ENCODE results near the gene ACSM4. TPM values are rescaled to one million over a fixed set of nuclear protein-coding genes. Genes with fewer than 3 reads are reported as not detected.

ACSM4 gene
- total and polyA plus RNA-seq, 9 of the 15 experiments (the other 6 are each of a cell fraction or from before 2014, with no cell fraction given), result not detected

DNA sequence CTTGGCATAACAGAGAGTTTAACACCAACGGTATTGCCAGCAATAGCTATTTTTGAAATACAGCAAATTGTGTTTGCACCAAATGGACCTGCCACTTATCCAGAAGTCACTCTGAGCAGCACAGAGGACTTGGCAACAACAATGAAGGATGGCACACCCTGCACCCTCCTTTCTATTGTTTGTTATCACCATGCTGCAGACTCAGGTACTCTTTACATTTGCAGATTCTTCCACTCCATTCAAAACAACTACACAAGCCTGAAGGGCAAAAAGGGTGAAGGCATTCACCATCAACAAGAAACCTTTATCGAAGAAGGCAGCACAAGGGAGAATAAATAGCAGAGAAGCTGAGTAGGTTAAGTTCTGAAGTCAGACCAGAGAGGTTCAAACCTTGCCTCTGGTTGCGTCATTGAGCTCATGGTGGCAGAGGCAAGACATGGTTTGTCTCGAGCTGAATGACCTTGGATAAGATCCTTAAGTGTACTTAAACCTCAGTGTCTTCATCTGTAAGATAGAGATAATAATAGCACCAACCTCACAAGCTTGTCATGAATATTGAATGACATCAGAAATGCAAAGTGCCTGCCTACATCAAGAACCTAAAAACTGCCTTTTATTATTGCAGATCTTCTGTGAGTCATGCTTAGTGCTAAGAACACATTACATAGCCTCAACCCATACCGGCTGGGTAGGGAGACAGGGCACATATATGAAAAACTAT lies 1.4 kb upstream of the ACSM4 start (continued):
- TF ChIP-seq, protein P1, sequence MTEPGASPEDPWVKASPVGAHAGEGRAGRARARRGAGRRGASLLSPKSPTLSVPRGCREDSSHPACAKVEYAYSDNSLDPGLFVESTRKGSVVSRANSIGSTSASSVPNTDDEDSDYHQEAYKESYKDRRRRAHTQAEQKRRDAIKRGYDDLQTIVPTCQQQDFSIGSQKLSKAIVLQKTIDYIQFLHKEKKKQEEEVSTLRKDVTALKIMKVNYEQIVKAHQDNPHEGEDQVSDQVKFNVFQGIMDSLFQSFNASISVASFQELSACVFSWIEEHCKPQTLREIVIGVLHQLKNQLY (CRISPR knock-in tag; conservative IDR thresholded peaks at IDR 0.05), result no peak
- no peak for TF ChIP-seq CCNT2 (IDR thresholded peaks at IDR 0.05; ENCODE audit: borderline replicate concordance, extremely low read depth, insufficient read length, low read depth, low read length)
- no peak for TF ChIP-seq HLTF (IDR thresholded peaks at IDR 0.05)
- no peak for TF ChIP-seq KDM2B (CRISPR knock-in tag; IDR thresholded peaks at IDR 0.05)
- TF ChIP-seq SRSF7 (optimal IDR thresholded peaks at IDR 0.05; ENCODE audit: low read depth, low read length), result no peak
- TF ChIP-seq, protein P2, sequence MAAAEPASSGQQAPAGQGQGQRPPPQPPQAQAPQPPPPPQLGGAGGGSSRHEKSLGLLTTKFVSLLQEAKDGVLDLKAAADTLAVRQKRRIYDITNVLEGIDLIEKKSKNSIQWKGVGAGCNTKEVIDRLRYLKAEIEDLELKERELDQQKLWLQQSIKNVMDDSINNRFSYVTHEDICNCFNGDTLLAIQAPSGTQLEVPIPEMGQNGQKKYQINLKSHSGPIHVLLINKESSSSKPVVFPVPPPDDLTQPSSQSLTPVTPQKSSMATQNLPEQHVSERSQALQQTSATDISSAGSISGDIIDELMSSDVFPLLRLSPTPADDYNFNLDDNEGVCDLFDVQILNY (CRISPR knock-in tag; IDR thresholded peaks at IDR 0.05), result no peak
- TF ChIP-seq SNIP1 (IDR thresholded peaks at IDR 0.05; ENCODE audit: low read depth), result no peak
- no peak for TF ChIP-seq EGR1 (conservative IDR thresholded peaks at IDR 0.05)
- no peak for TF ChIP-seq ZNF707 (CRISPR knock-in tag; conservative IDR thresholded peaks at IDR 0.05)
- TF ChIP-seq RNF2 (IDR thresholded peaks at IDR 0.05), result 0 out of 2 replicates have a peak, but pooled peaks have one; percentile 36
- no peak for TF ChIP-seq ZZZ3 (IDR thresholded peaks at IDR 0.05)
- TF ChIP-seq ZNF146 (CRISPR knock-in tag; IDR thresholded peaks at IDR 0.05; ENCODE audit: unreplicated experiment), result no peak
- peak in 1 of 2 experiments; percentile 19; a peak in 1 of 4 replicates for TF ChIP-seq HDAC1 (IDR thresholded peaks at IDR 0.05)
- TF ChIP-seq NR2C2 (CRISPR knock-in tag; IDR thresholded peaks at IDR 0.05), result no peak
- no peak for TF ChIP-seq NR2C2 (tag; IDR thresholded peaks at IDR 0.05)
- peak; percentile 43 to 78; a peak in 2 of 4 replicates for TF ChIP-seq TRIM24 (IDR thresholded peaks at IDR 0.05)
- TF ChIP-seq HEY1 (CRISPR knock-in tag; IDR thresholded peaks at IDR 0.05; ENCODE audit: borderline replicate concordance), result no peak
- TF ChIP-seq DDX20 (tag; IDR thresholded peaks at IDR 0.05; ENCODE audit: low read depth), result no peak
- no peak for TF ChIP-seq RBM34 (IDR thresholded peaks at IDR 0.05; ENCODE audit: borderline replicate concordance, insufficient read depth, low read length)
- TF ChIP-seq, protein P3, sequence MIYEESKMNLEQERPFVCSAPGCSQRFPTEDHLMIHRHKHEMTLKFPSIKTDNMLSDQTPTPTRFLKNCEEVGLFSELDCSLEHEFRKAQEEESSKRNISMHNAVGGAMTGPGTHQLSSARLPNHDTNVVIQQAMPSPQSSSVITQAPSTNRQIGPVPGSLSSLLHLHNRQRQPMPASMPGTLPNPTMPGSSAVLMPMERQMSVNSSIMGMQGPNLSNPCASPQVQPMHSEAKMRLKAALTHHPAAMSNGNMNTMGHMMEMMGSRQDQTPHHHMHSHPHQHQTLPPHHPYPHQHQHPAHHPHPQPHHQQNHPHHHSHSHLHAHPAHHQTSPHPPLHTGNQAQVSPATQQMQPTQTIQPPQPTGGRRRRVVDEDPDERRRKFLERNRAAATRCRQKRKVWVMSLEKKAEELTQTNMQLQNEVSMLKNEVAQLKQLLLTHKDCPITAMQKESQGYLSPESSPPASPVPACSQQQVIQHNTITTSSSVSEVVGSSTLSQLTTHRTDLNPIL (CRISPR knock-in tag; IDR thresholded peaks at IDR 0.05), result no peak
- no peak for TF ChIP-seq RHOXF2B (CRISPR knock-in tag; conservative IDR thresholded peaks at IDR 0.05)
- TF ChIP-seq RFX5 (IDR thresholded peaks at IDR 0.05; ENCODE audit: low read depth, low read length), result no peak
- TF ChIP-seq, protein P4, sequence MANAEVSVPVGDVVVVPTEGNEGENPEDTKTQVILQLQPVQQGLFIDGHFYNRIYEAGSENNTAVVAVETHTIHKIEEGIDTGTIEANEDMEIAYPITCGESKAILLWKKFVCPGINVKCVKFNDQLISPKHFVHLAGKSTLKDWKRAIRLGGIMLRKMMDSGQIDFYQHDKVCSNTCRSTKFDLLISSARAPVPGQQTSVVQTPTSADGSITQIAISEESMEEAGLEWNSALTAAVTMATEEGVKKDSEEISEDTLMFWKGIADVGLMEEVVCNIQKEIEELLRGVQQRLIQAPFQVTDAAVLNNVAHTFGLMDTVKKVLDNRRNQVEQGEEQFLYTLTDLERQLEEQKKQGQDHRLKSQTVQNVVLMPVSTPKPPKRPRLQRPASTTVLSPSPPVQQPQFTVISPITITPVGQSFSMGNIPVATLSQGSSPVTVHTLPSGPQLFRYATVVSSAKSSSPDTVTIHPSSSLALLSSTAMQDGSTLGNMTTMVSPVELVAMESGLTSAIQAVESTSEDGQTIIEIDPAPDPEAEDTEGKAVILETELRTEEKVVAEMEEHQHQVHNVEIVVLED (CRISPR knock-in tag; IDR thresholded peaks at IDR 0.05), result no peak
- no peak for TF ChIP-seq MCM2 (IDR thresholded peaks at IDR 0.05; ENCODE audit: low read depth)
- 0 out of 2 replicates have a peak, but pooled peaks have one; percentile 17 for TF ChIP-seq POLR2H (tag; IDR thresholded peaks at IDR 0.05; ENCODE audit: low read depth)
- TF ChIP-seq GATA2 (CRISPR knock-in tag; IDR thresholded peaks at IDR 0.05), result no peak
